ENCODE data around the gene MT1E.
"Not testable (repeated sequence)": the region's sequence is repeated elsewhere in the genome, so short reads cannot be mapped to it uniquely, and the experiment has no call there.

MT1E gene

DNA sequence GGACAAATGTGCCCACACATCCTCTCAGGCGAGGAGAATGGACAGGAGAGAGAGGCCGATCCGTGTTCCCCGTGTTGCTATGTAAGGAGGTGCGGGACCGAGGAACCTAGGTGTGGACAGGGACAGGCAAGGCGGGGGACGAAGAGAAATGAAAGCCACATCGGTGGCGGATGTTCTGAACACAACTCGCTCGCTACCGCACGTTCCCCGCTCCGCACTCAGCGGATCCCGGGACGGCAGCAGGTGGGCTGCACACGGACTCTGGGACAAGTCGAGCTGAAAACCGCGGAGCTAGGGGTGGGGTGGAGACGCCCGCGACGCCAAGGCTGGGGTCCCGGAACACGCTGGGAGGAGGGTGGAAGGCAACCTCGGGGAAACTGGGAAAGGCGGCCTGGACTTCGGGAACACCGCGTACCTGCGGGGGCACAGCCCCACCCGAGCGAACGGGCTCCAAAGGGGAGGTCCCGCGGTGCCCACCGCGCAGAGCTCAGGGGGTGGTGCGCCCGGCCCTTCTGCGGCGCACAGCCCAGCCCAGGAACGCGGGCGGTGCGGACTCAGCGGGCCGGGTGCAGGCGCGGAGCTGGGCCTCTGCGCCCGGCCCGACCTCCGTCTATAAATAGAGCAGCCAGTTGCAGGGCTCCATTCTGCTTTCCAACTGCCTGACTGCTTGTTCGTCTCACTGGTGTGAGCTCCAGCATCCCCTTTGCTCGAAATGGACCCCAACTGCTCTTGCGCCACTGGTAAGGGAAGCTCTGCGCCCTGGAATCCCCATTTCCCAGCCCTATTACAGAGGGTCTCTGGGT, at the start of gene MT1E:
Gene MT1E (plus strand): TSS at position 642 of the 803 bp plus-strand sequence. CDS start 71 bp downstream, at position 713.
- no peak for DNase-seq

DNA sequence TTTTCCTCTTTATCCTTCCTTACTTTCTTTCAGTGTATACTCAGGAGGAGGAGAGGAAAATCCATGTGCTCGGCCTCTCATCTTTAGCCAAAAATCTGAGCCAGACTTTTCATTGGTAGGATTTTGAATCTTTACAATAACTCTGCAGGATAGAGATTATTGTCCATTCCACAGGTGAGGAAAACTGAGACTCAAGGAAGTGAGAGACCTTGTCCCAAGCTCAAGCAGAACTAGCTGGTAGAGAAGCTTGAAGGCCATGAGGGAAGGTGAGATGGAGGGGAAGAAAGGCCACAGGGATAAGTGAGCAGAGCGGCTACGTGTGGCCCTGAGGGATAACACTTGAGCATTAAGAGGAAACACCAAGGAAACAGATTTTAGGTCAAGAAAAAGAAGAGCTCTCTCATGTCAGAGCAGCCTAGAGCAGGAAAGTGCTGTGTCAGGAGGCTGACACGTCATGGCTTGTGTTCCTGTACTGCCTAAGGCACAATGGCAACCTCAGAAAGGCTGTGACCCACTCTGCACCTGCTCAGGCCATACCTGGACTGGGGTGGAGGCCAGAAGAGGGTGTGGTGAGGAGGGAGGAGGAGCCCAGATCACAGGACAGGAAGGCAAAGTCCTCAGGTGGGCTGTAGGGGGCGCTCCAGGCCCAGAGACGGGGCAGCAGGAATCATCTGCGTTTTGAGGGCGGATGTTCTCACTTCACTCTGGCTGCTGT, 48.8 kb upstream of the MT1E start:
- peak; percentile 31 to 35 for DNase-seq

DNA sequence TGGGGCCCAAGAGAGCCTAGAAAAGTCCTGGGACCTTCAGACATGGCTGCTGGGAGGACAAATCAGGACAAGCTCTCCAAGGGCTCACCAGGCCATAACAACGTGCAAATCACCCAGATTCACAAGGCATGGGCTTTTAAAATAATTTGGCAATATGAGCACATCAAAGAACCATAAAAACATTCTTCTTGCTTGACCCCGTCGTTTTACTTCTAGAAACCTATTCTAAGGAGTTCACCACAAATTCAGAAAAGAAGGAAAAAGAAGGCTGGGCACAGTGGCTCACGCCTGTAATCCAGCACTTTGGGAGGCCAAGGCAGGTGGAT, 48.3 kb upstream of the MT1E start:
- DNase-seq: no peak

DNA sequence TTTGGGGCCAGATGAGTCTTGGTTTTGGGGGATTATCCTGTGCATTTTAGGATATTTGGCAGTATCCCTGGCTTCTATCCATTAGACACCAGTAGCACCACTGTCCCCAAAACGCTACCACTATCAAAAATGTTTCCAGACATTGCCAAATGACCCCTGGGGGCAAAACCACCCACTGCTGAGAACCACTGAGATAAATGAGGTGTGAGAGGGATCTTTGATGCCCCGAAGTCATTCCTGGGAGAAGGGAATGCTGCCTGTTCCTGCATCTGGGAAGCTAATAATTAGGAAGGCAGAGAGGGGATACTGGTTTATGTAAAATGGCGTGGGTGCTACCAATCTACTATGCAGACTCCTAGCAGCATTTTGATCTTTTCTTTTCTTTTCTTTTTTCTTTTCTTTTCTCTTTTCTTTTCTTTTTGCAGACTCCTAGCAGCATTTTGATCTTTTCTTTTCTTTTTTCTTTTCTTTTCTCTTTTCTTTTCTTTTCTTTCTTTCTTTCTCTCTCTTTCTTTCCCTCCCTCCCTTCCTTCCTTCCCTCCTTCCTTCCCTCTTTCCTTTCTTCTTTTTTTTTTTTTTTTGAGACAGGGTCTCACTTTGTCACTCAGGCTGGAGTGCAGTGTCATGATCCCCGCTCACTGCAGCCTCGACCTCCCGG, 45.1 kb upstream of the MT1E start:
- no peak for DNase-seq

DNA sequence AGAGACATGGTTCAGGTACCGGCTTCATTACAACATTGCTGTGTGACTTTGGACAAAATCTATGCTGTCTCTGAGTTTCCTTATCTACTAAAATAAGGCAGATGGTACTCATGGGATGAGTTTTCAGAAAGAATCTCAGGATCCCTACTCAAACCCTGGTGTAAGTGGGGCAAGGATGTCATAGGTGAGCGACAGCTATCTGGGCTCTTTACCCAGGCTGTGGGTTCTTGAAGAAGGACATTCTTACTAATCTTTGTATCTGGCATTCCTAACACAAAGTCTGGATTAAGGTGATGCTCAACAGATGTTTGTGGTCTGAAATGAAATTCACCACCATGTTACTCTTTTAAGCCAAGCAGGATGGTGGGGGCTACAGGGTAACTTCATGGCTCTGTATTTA, 42.7 kb upstream of the MT1E start:
- not testable (repeated sequence) for DNase-seq

DNA sequence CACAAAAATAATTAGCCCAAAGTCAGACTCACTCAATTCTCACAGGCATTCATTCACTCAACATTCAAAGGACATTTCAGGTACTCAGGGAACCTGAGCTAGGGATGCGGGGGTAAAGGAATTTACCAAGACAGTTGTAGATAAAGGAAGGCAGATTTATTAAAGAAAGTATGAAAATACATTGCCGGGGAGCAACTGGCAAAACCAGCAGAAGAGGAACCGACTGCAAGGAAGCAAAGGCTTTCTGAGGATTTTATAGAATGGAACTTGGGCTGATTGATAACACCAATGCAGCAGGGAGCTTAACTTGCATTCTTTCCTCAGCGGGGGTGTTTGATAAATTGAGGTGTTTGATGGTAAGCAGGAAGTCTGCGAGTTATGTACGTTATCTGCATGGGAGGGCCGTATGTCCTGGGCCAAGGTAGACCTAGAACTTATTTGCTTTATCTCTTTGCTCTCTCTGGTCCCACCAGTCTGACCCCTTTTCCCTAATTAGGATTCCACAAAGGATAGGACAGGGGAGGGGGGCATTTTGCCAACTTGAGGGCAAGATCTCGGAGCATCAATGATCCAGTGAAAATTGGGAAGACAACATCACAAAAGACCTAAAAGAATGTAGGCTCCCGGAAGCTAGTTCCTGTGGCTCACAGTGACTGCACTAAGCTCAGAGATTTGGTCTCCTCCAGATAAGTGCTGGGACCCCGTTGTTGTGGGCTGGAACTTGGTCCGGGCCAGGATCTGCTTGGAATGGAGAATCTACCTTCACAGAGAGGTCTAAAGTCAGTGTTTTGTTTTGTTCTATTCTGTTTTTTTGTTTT, 42.0 kb upstream of the MT1E start:
- no peak for DNase-seq

DNA sequence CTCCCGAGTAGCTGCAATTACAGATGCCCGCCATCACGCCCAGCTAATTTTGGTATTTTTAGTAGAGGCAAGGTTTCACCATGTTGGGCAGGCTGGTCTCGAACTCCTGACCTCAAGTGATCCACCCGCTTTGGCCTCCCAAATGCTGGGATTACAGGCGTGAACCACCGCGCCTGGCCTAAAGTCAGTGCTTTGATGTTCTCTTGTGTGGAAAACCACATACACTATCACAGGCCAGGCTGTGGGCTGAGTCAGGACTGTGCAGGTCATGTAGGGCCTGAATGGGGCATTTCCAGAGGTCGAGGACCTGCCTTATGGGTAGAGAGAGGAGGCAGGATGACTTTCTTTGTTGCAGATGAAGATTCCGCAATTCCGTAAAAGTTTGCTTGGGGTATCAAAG, 41.3 kb upstream of the MT1E start:
- DNase-seq: no peak

DNA sequence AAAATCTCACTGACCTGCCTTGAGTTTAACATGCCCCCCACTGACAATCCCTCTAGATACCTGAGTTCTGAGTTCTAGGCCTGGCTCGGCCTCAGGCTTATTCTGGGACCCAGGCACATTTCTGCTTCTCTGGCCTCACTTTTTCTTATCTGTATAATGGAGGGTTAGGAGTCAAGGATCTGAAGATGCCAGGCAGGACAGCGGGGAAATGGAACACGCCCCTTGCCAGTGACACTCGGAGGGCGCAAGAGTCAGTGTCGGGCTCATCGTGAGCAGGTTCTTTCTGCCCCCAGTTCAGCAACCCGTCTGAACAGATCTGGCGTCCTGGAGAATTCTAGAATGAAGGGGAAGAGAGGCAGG, 36.8 kb upstream of the MT1E start:
- DNase-seq: peak in 1 of 2 experiments; percentile 26

DNA sequence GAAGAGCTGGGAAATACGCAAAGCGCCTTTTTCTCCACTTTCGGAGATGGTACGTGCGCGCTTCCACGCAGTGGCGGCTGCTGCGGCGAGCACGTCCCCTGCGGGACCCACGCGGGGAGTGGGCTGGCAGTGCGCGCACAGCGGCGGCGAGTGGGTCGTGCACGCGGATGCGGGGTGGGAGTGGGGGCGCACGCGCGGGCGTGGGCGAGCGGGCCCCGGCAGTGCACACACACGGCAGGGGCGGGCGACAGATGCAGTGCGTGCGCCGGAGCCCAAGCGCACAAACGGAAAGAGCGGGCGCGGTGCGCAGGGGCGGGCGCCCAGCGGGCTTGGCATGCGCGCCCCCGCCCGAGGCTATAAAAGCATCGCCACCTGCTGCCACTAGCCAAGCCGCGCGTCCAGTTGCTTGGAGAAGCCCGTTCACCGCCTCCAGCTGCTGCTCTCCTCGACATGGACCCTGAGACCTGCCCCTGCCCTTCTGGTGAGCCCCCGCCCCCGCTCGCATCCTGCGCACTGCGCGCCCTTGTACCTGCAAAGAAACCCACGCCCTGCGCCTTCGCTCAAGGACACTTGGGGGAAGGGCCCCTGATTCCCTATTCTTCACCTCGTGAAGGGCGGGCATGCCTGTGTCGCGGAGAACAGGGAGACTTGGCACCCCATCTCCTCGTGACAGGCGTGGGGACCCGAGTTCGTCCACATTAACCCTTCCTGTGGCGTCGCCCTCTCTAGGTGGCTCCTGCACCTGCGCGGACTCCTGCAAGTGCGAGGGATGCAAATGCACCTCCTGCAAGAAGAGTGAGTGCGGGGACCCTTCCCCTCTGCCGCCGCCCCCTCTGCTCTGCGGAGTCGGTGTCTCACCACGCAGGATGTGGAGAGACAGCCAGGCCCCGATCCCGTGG, 36.2 kb upstream of the MT1E start, which contains the start of gene MT3:
Gene MT3 (plus strand): TSS at position 388 of the 899 bp plus-strand sequence. CDS start 63 bp downstream, at position 451.
- DNase-seq: peak; percentile 78 to 92

DNA sequence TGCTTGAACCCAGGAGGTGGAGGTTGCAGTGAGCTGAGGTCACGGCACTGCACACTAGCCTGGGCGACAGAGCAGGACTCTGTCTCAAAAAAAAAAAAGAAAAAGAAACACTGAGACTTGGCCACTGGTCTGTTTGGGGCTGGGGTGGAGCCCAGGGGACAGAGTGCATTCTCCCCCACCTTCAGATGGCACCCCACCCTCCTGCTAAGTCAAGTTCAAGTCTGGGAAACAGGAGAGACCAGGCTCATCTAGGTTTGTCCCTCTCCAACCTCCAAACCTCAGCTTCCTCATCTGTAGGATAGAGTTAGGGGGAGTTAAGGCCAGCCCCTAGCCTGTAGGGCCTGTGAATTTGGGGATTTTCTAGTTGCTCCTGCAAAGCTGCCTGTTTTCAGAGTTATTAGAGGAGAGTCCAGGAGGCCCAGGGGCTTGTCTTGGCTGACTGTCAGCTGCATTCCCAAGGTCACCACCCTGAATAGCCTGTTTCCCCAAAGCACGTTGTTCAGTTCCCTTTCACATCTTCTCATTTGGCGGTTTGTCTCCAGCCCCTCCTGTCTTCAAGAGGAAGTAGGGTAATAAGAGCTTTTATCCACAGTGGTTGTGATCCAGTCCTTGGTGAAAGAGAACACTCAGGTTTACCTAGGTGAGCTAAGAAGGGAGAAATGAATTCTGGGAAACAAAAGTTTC, 34.1 kb upstream of the MT1E start:
- no peak for DNase-seq

DNA sequence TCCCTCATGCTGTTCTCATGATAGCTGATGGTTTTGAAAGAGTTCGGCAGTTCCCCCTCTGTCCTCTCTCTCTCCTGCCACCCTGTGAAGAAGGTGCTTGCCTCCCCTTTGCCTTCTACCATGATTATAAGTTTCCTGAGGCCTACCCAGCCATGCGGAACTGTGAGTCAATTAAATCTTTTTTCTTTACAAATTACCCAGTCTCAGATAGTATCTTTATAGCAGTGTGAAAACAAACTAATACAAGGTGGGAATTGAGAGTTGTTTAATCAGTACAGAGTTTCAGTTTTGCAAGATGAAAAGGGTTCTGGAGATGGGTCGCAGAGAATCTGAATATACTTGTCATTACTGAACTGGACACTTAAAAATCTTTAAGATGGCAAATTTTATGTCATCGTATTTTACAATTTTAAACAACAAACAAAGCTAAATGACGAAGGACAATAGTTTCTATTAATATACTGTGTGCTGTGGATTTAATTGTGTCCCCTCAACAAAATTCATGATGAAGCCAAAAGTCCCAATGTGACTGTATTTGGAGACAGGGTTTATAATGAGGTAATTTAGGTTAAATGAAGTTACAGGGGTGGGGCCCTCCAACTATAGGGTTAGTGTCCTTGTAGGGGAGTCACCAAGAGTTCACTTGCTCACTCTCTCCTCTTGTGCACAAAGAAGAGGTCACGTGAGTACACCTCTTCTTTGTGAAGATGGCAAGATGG, 31.8 kb upstream of the MT1E start:
- DNase-seq: no peak

DNA sequence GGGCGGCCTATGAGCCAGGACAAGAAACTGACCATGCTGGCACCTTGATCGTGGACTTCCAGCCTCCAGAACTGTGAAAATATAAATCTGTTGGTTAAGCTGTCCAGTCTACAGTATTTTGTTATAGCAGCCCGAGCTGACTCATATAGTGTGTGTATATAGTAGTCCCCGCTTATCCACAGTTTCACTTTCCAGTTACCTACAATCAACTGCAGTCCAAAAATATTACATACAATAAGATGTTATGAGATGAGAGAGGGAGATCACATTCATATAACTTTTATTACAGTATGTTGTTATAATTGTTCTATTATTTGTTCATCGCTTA, 31.3 kb upstream of the MT1E start:
- no peak for DNase-seq

DNA sequence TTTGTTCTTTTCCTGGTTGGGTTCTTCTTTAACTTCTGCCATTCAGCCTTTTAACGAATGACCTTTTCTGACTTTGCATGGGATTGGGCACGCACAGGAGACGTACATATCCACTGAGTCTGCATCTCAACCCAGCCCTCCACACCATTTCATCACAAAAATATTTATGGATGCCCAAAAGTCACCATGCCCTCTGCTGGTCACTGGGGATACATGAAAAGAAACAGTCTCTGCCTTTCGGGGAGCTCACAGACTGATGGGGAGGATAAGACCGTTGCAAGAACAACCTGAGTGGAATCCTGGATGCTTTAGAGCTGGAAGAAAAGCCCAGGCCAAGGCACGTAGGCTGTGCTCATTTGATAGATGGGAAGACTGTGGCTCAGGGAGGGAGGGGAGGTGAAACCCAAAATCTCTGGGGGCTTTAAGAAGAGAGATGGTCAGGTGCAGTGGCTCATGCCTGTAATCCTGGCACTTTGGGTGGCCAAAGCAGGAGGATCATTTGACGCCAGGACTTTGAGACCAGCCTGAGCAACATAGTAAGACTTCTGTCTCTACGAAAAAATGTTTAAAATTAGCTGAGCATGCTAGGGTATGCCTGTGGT, 25.1 kb upstream of the MT1E start:
- peak; percentile 31 to 68 for DNase-seq

DNA sequence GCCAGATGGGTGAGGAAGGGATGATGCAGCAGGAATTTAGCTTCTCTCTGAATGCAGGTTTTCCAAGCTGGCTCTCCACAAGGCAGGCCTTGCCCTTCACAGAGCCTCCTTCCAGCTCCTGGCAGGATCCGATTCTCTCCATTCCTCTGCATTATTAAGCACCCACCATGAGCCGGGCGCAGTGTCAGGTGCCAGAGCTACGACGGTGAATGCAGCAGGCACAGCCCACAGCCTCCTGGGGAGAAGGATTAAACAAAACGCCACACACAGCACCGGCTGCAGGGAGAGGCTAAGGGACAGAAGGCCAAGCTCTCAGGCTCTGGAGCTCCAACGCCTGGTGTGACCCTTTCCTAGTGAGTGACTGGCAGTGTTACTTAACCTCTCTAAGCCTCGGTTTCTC, 24.3 kb upstream of the MT1E start:
- peak in 1 of 2 experiments; percentile 55 for DNase-seq

DNA sequence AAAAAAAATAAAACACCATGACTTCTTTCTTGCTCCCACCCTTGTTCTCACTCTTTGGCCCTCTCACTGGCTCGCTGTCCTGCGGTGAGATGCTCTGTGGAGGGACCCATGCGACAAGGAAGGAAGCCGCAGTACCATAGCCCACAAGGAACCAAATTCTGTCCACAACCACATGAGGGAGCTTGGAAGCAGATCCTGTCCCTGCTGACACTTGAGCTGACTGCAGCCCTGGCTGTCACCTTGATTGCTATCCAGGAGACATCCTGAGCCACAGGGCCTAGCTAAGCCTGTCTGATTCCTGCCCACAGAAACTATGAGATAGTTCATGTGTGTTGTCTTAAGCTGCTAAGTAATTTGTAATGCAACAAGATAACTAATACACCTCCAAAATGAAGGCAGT, 22.0 kb upstream of the MT1E start:
- peak; percentile 43 to 79 for DNase-seq

DNA sequence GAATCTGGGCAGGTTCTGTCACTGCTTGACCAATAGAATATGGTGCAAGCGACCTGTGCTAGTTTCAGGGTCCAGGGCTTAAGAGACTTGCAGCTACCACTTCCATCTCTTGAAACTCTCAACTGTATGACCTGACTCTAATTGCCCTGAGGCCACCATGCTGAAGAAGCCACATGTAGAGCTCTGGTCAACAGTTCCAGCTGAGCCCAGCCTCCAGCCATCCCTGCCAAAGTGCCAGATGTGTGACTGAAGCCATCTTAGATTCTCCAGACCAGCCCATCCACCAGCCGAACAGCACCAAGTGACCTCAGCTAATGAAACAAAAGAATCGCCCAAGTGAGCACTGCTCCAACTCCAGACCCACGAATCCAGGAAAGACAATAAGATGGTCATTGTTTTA, 20.6 kb upstream of the MT1E start:
- no peak for DNase-seq

DNA sequence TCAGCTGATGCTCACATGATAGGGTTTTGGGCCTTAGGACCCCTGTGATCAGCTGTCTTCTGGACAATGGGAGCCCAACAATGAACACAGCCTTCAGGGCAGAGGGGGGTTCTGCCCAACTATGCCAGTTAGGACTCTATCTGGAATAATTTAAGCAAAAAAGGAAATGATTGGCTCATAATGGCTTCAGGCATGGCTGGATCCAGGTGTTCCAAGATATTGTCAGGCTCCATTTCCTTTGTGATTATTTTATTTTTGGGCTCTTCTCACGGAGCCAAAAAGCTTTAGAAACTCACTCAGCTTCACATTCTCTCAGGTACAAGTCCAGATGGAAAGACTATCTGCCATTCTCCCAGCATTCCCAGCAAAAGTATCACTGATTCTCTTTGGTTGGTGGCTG, 20.1 kb upstream of the MT1E start:
- no peak for DNase-seq

DNA sequence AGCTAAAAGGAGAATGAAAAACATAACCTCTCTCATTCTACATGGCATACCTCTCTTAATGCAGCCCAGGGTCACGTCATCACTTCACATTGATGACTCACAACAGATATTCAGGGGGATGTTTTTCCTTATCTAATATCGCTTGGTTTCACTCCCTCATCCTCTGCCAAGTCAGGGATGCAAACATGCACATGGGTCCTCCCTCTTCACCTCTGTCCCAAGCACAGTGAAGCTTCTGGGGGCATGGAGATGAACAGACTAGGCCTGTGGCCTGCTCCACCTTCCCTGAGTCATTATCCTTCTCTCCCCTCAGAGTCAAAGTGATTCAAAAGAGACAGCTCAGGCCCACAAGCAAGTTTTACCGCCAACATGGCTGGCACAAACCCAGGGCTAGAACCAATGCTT, 19.5 kb upstream of the MT1E start:
- no peak for DNase-seq

DNA sequence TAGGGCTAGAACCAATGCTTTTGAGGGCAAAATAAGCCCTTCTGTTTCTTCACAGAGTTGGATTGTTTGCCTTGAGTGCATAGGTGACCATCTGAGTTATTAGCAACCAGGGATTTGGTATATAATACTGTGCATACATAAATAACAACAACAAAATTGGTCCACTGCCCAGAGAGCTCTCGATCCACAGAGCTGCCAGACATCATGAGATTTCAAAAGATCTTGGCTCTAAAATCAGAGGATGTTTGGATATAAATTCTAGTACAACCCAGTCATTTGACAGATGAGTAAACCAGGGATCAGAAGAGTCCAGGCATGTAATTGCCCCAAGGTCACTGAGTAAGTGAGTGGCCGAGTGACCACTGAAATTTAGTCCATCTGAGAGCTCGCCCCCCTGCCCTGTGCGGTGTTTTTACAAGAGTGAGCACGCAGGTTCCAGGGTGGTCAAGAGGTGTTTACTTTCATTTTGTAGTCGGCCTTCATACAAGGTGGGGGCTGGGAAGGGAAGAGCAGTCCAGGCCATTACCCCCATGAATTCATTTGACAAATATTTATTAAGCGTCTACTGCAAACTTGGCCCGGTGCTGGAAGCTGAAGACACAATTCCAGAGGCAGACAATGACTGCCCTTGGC, 19.0 kb upstream of the MT1E start:
- no peak for DNase-seq

DNA sequence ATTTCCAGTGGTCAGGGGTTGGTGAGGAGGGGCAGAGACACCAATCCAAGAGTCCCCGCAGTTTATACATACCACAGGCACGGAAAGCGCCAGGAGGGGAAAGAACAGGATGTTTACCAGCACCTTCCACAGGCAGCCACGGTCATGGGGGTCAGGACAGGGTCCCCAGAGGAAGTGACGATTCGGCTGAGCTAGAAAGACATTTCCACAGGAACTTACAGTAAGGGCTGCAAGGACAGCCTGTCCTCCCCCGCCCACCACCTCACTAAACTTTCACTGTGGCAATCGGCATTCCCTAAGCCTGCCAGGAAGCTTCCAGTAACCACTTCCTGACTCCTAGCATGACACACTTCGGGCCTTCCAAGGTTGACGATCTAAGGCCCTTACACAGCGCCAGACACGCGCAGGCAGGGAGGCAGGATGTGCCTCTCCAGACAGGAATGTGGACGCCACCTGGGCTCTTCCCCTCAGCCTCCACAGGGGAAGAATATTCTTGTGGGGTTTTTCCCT, 18.4 kb upstream of the MT1E start:
- DNase-seq: no peak
